Liver (tissue), 9 donors: ENCODE results near the gene GLRA3. TPM values are rescaled to one million over a fixed set of nuclear protein-coding genes. Genes with fewer than 3 reads are reported as not detected.
A peak's percentile ranks its signal among the peaks of the same experiment; 100 is the strongest.

Experiments
- DNase-seq: peaks from one replicate; pipeline ENCODE4 v3.0.0-alpha.2; 2017; ENCODE audit warnings: low spot score
- H3K27ac ChIP-seq, 2 donors: one replicate each; pipeline ENCODE4 v1.7.0; 2013; ENCODE audit warnings: inconsistent platforms in 2 of 2, low read length in 2 of 2, control low read depth in 1 of 2, low read depth in 1 of 2, mild to moderate bottlenecking in 1 of 2
- H3K27me3 ChIP-seq, 4 donors: one replicate each; pipeline versions ENCODE4 v1.6.1 to v1.7.0; 2013; ENCODE audit warnings: low read length in 3 of 4, inconsistent platforms in 1 of 4, mild to moderate bottlenecking in 1 of 4, moderate library complexity in 1 of 4; ENCODE audit not compliant: control insufficient read depth in 4 of 4, insufficient read depth in 4 of 4
- H3K36me3 ChIP-seq, 4 donors: one replicate each; pipeline versions ENCODE4 v1.6.1 to v1.7.0; 2013; ENCODE audit warnings: low read length in 3 of 4, mild to moderate bottlenecking in 3 of 4, low read depth in 1 of 4, moderate library complexity in 1 of 4; ENCODE audit not compliant: control insufficient read depth in 4 of 4, insufficient read depth in 3 of 4
- H3K4me1 ChIP-seq, 4 donors: one replicate each; pipeline versions ENCODE4 v1.6.1 to v1.7.0; 2013; ENCODE audit warnings: low read length in 3 of 4, mild to moderate bottlenecking in 3 of 4, moderate library complexity in 1 of 4; ENCODE audit not compliant: control insufficient read depth in 4 of 4, insufficient read depth in 4 of 4
- H3K4me3 ChIP-seq, 3 donors: one replicate each; pipeline versions ENCODE4 v1.6.1 to v1.7.0; 2013; ENCODE audit warnings: low read length in 3 of 3, control low read depth in 1 of 3, low read depth in 1 of 3, mild to moderate bottlenecking in 1 of 3
- H3K9ac ChIP-seq, 2 donors: one replicate each; pipeline ENCODE4 v1.7.0; 2013; ENCODE audit warnings: low read length in 2 of 2, mild to moderate bottlenecking in 2 of 2, moderate library complexity in 2 of 2, control low read depth in 1 of 2, low read depth in 1 of 2
- H3K9me3 ChIP-seq, 4 donors: one replicate each; pipeline versions ENCODE4 v1.6.1 to v1.7.0; 2013; ENCODE audit warnings: low read length in 3 of 4; ENCODE audit not compliant: control insufficient read depth in 4 of 4
- ATF3 ChIP-seq: IDR thresholded peaks from 2 replicates; pipeline ENCODE4 v1.6.1; 2016; ENCODE audit warnings: antibody characterized with exemption
- CTCF ChIP-seq: fragments of 150-350 bp; IDR thresholded peaks from 2 replicates; pipeline ENCODE4 v1.5.1; 2017; ENCODE audit warnings: improper control_type of control experiment, low read depth, low read length; ENCODE audit not compliant: missing input control
- EGR1 ChIP-seq, 2 donors: IDR thresholded peaks; 2 replicates each; pipeline ENCODE4 v1.6.1; 2016 to 2018; ENCODE audit warnings: antibody characterized with exemption in 2 of 2, low read depth in 2 of 2
- FOXA2 ChIP-seq: IDR thresholded peaks from 2 replicates; pipeline ENCODE4 v1.6.1; 2016; ENCODE audit warnings: antibody characterized with exemption
- GABPA ChIP-seq, 2 donors: IDR thresholded peaks in 1 of 2; conservative IDR thresholded peaks in 1 of 2; 2 replicates each; pipeline ENCODE4 v1.6.1; 2016; ENCODE audit warnings: antibody characterized with exemption in 2 of 2, mild to moderate bottlenecking in 1 of 2, moderate library complexity in 1 of 2
- HNF4A ChIP-seq, 2 donors: conservative IDR thresholded peaks; 2 replicates each; pipeline ENCODE4 v1.6.1; 2016; ENCODE audit warnings: antibody characterized with exemption in 2 of 2, mild to moderate bottlenecking in 2 of 2
- HNF4G ChIP-seq: IDR thresholded peaks from 2 replicates; pipeline ENCODE4 v1.6.1; 2016; ENCODE audit warnings: antibody characterized with exemption
- MAX ChIP-seq: IDR thresholded peaks from 2 replicates; pipeline ENCODE4 v1.6.1; 2016; ENCODE audit warnings: antibody characterized with exemption
- NR2F2 ChIP-seq: IDR thresholded peaks from 2 replicates; pipeline ENCODE4 v1.6.1; 2016; ENCODE audit warnings: antibody characterized with exemption
- RAD21 ChIP-seq, 2 donors: IDR thresholded peaks; 2 replicates each; pipeline ENCODE4 v1.6.1; 2016; ENCODE audit warnings: antibody characterized with exemption in 2 of 2, mild to moderate bottlenecking in 2 of 2
- REST ChIP-seq: IDR thresholded peaks from 2 replicates; pipeline ENCODE4 v1.6.1; 2016; ENCODE audit warnings: antibody characterized with exemption, mild to moderate bottlenecking
- RXRA ChIP-seq, 2 donors: IDR thresholded peaks; 2 replicates each; pipeline ENCODE4 v1.6.1; 2017 to 2018; ENCODE audit warnings: antibody characterized with exemption in 2 of 2, mild to moderate bottlenecking in 1 of 2
- TAF1 ChIP-seq: conservative IDR thresholded peaks from 2 replicates; pipeline ENCODE4 v1.6.1; 2016; ENCODE audit warnings: antibody characterized with exemption, mild to moderate bottlenecking
- WGBS: extraction: QIAGEN DNeasy Blood & Tissue Kit; methylation state at CpG from one replicate; pipeline ENCODE4 v1.1.7; 2013; 5-methylcytosine and 5-hydroxymethylcytosine counted together
- polyA plus RNA-seq, 2 donors: library from polyadenylated mRNA; stranded (reverse) in 1 of 2; unstranded in 1 of 2; fragments of 200-250 nt in 1 of 2; fragments of >200 nt in 1 of 2; fragmentation: Nextera tagmentation in 1 of 2; extraction: Ambion mirVana in 1 of 2; gene quantifications; one replicate each; pipeline versions ENCODE4 v1.2.1 to v1.2.3, GENCODE V29; 2013 to 2015
- total RNA-seq, 2 donors: library from RNA; depleted of rRNA; stranded (reverse); fragments of >200 nt; gene quantifications; one replicate each; pipeline ENCODE4 v1.2.3, GENCODE V29; 2014
- donor health status: healthy.
- donor health status: healthy.
- donor health status: healthy.
- donor health status: healthy.
- donor health status: healthy.

Gene GLRA3
- total and polyA plus RNA-seq, 4 donors: not detected

DNA sequence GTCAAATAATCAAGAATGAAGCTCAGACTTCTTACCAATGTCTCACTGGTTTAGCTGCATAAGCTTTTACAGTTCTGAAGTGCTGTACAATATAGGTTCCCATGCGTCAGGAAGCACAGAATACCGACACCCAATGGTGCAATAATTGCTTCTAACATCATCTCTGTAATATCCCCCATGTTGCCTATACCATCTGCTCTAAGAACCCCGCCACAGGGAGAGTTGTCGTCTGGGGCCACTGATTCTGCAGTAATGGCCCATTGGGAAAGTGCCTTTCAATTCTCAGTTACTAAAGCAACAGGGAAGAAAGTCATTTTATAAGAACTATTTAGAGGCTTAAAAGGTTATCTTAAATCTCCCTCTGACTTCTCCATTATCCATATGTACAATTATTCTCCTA lies 94.9 kb downstream of the GLRA3 start:
- no peaks in the 10 kb centered on the region for H3K36me3 ChIP-seq
- WGBS: 78% methylated on average over 4 of the region's 4 CpGs

DNA sequence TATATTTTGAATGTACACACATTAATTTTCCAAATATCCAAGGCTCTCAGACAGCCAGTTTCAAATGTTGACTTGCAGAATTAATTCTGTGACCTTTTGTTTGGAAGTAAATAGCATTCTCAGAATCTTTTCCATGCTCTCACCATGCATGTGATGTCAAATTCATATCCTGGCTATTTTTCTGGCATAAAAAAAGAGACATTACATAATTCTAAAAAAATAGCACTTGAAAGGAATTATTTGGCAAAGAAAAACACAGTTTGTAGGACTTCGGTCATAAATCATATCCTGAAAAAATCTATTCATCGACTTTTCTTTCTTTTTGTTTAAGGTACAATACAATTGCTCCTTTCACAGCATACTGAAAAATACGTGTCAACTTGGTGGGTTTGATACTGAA lies 111.2 kb downstream of the GLRA3 start:
- TF ChIP-seq GABPA (IDR thresholded peaks at IDR 0.05 in 1 of 2, conservative IDR thresholded peaks at IDR 0.05 in 1 of 2): no peak
- peak; percentile 31 for TF ChIP-seq NR2F2
- H3K27ac ChIP-seq: no peak overlapping the region
- no peaks in the 10 kb centered on the region for H3K9me3 ChIP-seq
- H3K27me3 ChIP-seq: peaks cover 0 to 17% (median 3%) of the 10 kb centered on the region in 4 donors
- DNase-seq: no peak
- H3K9ac ChIP-seq: no peak overlapping the region
- no peaks in the 10 kb centered on the region for H3K36me3 ChIP-seq
- 39% methylated on average over 3 of the region's 3 CpGs for WGBS
- no peak overlapping the region for H3K4me3 ChIP-seq
- H3K4me1 ChIP-seq: no peaks in the 10 kb centered on the region

More for the DNA sequence above, 94.9 kb downstream of the GLRA3 start:
- DNase-seq: no peak
- H3K27ac ChIP-seq: no peak overlapping the region
- TF ChIP-seq RXRA (IDR thresholded peaks at IDR 0.05) (no peak), TAF1 (no peak), MAX (no peak), HNF4A (conservative IDR thresholded peaks at IDR 0.05) (no peak)
- H3K4me3 ChIP-seq: no peak overlapping the region
- no peak overlapping the region for H3K9ac ChIP-seq
- H3K4me1 ChIP-seq: no peaks in the 10 kb centered on the region
- peaks cover 0 to 3% (median 0%) of the 10 kb centered on the region in 4 donors for H3K27me3 ChIP-seq
- no peaks in the 10 kb centered on the region for H3K9me3 ChIP-seq

DNA sequence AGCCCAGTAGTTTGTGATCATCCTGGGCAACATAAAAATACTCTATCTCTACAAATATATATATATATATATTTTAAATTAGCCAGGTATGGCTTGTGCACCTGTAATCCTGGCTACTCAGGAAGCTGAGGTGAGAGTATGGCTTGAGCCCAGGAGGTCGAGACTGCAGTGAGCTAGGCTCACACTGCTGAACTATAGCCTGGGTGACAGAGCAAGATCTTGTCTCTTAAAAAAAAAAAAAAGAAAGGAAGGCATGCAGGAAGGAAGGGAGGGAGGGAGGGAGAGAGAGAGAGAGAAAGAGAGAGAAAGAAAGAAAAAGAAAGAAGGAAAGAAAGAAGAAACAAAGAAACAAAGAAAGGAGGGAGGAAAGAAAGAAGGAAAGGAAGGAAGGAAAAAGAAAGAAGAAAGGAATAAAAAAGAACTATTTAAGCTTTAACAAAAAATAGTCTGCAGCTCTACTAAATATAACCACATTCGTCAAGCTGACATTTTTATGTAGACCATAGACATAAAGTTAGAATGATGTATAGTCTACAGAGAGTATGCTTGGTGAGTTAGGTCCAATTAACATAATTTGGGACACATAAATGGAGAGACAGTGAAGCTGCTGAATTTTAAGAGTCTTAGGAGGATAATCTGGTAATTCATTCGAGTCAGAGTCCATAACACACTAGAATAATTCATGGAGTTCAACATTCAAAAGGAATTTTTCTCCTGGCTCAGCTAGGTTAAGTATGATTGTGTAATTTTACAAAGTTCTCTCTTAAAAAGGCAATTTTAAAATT lies 111.9 kb downstream of the GLRA3 start:
- WGBS: 42% methylated on average over 3 of the region's 3 CpGs
- Histone ChIP-seq H3K27ac (no peak overlapping the region), H3K27me3 (peaks cover 0 to 20% (median 4%) of the 10 kb centered on the region in 4 donors), H3K4me1 (no peaks in the 10 kb centered on the region), H3K4me3 (no peak overlapping the region), H3K36me3 (no peaks in the 10 kb centered on the region), H3K9ac (no peak overlapping the region), H3K9me3 (no peaks in the 10 kb centered on the region)
- DNase-seq: no peak
- TF ChIP-seq EGR1 (IDR thresholded peaks at IDR 0.05; ENCODE audit: low read depth in 2 of 2) (no peak), HNF4G (no peak), REST (no peak), FOXA2 (no peak), RAD21 (IDR thresholded peaks at IDR 0.05) (no peak), HNF4A (conservative IDR thresholded peaks at IDR 0.05) (no peak), ATF3 (no peak), NR2F2 (no peak), CTCF (no peak)
